ENCODE results near the gene CHMP3.
"Not testable (repeated sequence)": the region's sequence is repeated elsewhere in the genome, so short reads cannot be mapped to it uniquely, and the experiment has no call there.

CHMP3 gene

GRCh38 chr2:86549963-86550725 lies 13.1 kb downstream of the CHMP3 start:
- not testable (repeated sequence) for DNase-seq (ENCODE audit: low read depth, low spot score)

DNA sequence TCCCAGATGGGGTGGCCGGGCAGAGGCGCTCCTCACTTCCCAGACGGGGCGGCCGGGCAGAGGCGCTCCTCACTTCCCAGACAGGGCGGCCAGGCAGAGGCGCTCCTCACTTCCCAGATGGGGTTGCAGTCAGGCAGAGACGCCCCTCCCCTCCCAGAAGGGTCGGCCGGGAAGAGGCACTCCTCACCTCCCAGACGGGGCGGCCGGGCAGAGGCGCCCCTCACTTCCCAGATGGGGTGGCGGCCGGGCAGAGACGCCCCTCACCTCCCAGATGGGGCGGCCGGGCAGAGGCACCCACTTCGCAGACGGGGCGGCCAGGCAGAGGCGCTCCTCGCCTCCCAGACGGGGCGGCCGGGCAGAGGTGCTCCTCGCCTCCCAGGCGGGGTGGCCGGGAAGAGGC lies 13.8 kb downstream of the CHMP3 start:
- not testable (repeated sequence) for DNase-seq (ENCODE audit: low read depth, low spot score)

DNA sequence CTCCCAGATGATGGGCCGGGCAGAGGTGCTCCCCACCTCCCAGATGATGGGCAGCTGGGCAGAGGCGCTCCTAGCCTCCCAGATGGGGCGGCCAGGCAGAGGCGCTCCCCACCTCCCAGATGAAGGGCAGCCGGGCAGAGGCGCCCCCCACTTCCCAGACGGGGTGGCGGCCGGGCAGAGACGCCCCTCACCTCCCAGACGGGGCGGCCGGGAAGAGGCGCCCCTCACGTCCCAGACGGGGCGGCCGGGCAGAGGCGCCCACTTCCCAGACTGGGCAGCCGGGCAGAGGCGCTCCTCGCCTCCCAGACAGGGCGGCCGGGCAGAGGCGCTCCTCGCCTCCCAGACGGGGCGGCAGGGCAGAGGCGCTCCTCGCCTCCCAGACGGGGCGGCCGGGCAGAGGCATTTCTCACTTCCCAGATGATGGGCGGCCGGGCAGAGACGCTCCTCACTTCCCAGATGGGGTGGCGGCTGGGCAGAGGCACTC lies 14.3 kb downstream of the CHMP3 start:
- not testable (repeated sequence) for DNase-seq (ENCODE audit: low read depth, low spot score)

GRCh38 chr2:86548165-86548912 lies 14.9 kb downstream of the CHMP3 start:
- not testable (repeated sequence) for DNase-seq (ENCODE audit: low read depth, low spot score)

GRCh38 chr2:86545296-86545924 lies 17.8 kb downstream of the CHMP3 start:
- not testable (repeated sequence) for DNase-seq (ENCODE audit: low read depth, low spot score)

- not testable (repeated sequence) for DNase-seq (ENCODE audit: low read depth, low spot score)
These were observed 18.8 kb downstream of the CHMP3 start for GRCh38 chr2:86544278-86545099.

GRCh38 chr2:86543793-86544192 lies 19.4 kb downstream of the CHMP3 start:
- no peak for DNase-seq (ENCODE audit: low read depth, low spot score)

- DNase-seq (ENCODE audit: low read depth, low spot score): no peak
These were observed 19.9 kb downstream of the CHMP3 start for GRCh38 chr2:86543335-86543734.

GRCh38 chr2:86542814-86543213 lies 20.4 kb downstream of the CHMP3 start:
- no peak for DNase-seq (ENCODE audit: low read depth, low spot score)

DNA sequence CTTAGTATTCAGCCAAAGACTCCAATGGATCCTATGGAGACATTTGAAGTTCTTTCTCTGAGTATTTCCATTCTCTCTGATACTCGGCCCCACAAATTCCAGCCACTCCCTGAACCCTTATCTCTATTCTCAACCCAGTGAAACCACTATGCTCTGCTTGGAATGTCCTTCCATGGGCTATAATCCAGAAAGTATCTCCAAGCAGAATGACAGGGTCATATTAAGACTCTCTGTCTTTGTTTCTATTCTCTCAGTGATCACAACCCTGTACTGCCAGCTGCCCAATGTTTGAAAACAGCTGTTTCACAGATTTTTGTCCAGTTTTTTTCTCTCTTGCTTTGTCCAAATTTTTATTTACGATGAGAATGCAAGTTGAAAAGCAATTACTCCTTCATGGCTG lies 21.9 kb downstream of the CHMP3 start:
- DNase-seq (ENCODE audit: low read depth, low spot score): no peak

DNA sequence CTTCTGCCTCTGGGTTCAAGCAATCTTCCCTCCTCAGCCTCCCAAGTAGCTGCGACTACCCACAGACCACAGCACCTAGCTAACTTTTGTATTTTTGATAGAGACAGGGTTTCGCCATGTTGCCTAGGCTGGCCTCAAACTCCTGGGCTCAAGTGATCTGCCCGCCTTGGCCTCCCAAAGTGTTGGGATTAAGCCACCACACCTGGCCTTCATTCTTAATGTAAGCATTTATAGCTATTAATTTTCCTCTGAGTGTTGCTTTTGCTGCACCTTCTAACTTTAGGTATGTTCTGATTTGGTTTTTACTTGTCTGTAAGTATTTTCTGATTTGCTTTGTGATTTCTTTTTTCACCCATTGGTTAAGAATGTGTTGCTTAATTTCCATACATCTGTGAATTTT lies 29.7 kb downstream of the CHMP3 start:
- DNase-seq (ENCODE audit: low read depth, low spot score): no peak

DNA sequence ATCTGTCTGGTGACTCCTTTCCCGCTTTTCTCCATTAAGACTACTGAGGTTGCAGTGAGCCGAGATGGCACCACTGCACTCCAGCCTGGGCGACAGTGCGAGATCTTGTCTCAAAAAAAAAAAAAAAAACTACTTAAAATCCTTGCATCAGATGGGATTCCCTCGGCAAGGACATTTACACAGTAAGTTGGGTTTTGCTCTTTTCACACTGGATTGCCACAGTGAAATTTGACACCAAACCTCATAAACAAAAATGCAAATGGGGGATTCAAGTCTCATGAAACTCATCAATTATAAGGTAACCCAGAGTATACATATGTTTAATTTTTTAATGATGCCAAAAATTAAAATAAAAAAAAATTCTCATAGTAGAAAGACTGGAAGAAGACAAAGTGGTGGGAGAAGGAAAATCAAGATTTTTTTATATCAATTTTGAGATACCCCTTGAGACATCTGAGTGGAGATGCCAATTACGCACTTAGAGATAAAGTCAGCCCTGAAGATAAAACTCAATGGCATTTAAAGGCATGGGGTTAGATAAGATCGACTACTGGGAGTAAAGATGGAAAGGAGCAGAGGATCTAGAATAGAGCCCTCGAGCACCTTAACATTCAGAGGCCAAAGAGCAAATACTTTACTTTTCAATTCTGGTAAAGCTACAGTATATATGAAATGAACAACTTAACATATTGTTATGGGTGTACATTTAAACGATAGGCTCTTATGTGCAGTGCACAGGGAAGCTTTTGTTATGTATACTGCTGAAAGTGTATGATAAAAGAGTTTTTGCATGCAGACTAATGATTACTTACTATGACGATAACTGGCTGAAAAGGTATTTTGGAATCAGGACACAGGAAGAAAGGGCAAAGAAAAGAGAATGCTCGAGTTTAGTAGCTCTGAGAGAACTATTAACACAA lies 37.6 kb downstream of the CHMP3 start:
- DNase-seq (ENCODE audit: low read depth, low spot score): no peak

DNA sequence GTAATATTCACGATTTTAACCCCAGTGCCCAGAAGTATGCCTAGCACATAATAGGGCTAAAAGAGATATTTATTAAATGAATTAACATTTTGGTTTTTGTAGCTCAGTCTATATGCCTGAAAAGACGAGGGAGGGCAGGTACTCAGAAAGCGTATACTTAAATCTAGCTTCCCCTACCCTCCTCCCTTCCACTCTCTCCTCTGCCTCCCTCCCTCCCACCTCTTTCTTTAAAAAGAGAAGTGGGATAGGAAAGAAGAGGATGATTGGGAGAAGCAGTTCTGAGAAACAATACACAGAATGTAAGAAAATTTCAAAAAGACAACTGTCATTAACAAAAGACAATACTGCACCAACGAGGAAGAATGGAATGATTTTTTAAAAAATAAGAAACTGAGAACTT lies 39.8 kb downstream of the CHMP3 start:
- no peak for DNase-seq (ENCODE audit: low read depth, low spot score)

GRCh38 chr2:86522711-86523110 lies 40.5 kb downstream of the CHMP3 start:
- no peak for DNase-seq (ENCODE audit: low read depth, low spot score)

DNA sequence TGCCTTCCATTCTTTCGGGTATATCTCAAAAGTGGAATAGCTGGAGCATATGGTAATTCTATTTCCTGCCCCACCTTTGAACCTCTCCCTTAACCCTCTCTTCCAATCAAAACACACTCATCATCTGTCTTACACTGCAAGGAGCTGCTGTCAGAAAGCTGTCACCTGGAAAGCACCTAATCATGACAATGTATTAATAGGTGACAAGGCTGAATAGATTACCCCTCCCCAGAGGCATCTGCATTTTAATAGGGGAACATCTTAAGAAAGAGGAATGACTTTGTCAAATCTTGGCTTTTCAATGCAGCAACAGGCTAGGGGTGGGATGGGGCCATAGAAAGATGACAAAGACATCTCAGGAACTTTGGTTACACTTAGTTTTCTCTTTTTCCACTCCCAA lies 41.3 kb downstream of the CHMP3 start:
- DNase-seq (ENCODE audit: low read depth, low spot score): no peak

DNA sequence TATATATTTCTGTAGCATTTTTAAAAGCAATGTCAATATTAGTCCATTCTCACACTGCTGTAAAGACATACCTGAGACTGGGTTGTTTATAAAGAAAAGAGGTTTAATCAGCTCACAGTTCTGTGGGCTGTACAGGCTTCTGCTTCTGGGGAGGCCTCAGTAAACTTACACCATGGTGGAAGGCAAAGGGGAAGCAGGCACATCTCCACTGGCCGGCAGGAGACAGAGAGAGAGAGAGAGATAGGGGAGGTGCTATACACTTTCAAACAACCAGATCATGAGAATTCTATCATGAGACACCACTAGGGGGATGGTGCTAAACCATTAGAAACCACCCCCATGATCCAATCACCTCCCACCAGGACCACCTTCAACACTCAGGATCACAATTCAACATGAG lies 43.1 kb downstream of the CHMP3 start:
- DNase-seq (ENCODE audit: low read depth, low spot score): no peak

GRCh38 chr2:86519349-86519748 lies 43.9 kb downstream of the CHMP3 start:
- DNase-seq (ENCODE audit: low read depth, low spot score): no peak

- no peak for DNase-seq (ENCODE audit: low read depth, low spot score)
These were observed 44.8 kb downstream of the CHMP3 start for GRCh38 chr2:86518481-86518880.

GRCh38 chr2:86513948-86514660 lies 49.1 kb downstream of the CHMP3 start:
- no peak for DNase-seq (ENCODE audit: low read depth, low spot score)

GRCh38 chr2:86512892-86513291 lies 50.4 kb downstream of the CHMP3 start:
- no peak for DNase-seq (ENCODE audit: low read depth, low spot score)
